ENCODE results near the gene TMEM9. TPM values are rescaled to one million over a fixed set of nuclear protein-coding genes. Genes with fewer than 3 reads are reported as not detected.

TMEM9 gene
- total RNA-seq, 2 experiments from 2014 or later, result 15.7 to 27.2 TPM

DNA sequence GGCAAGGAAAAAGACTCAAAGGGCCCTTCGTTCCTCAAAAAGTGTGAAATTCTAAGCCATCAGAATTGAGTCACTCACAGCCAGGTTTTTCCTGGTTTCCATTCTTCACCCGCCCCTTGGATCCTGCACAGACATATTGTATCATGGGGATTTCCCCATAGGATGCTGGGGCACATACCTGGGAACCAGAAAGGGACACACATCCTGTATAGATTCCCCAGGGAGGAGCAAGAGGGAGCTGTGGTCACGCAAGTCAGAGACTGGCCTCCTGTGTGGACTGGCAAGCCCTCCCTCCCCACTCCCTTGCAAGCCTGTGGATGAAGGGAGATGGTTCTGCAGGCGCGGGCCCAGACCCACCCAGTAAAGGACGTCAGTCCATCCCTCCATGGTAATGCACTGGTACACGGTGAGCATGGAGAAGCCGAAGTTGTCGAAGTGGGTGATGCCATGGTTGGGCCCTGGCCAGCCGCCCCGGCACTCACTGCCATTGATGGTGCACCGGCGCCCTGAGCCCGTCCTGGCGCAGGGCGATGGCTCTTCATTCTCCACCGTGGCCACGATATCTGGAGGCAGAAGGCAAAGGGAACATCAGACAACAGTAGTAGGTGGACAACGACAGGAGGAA is 65.3 kb downstream of the TMEM9 start:
- DNase-seq (no peak), ATAC-seq (no peak)
- CTCF ChIA-PET, result interaction anchor here (1.9 kb wide), 1 partner anchor 10 kb away, joined by 5 read pairs; no protein-coding TSS in a partner anchor
- POLR2A ChIA-PET, result interaction anchor here (0.5 kb wide), 1 partner anchor 130 kb away, joined by 3 read pairs; no protein-coding TSS in a partner anchor
- Mint-ChIP-seq H3K9me3 (ENCODE audit: low read depth) (no peaks in the 10 kb centered on the region), H3K27ac (no peak overlapping the region), H3K27me3 (no peaks in the 10 kb centered on the region), H3K4me3 (no peak overlapping the region), H3K36me3 (ENCODE audit: low read depth) (no peaks in the 10 kb centered on the region), H3K4me1 (no peaks in the 10 kb centered on the region)
- intact Hi-C loops (cut with DNase I, micrococcal nuclease), result loop anchor here in 1 of 2 experiments (5.0 kb wide), 1 partner anchor 133 kb away; no protein-coding TSS in a partner anchor

DNA sequence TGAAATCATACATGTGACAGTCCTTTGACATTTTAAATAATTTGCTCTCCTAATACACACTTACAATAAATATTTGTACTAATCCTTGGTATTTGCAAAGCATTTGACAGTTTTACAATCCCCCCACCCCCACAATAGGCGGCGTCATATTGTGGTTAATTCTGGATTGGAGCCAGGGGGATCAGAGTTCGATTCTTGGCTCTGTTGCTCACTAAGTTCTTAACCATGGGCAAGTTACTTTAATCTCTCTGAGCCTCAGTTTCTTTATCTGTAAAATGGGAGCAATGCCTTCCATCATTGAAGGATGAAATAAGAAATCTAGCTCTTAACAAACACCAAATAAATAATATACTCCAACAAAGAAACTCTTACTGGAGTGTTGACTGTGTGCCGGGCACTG is 65.9 kb downstream of the TMEM9 start:
- H3K27me3 Mint-ChIP-seq, result no peaks in the 10 kb centered on the region
- no peaks in the 10 kb centered on the region for H3K9me3 Mint-ChIP-seq (ENCODE audit: low read depth)
- no peaks in the 10 kb centered on the region for H3K36me3 Mint-ChIP-seq (ENCODE audit: low read depth)
- no peak for ATAC-seq
- intact Hi-C loops (cut with DNase I, micrococcal nuclease), result loop anchor here in 1 of 2 experiments (5.0 kb wide), 1 partner anchor 134 kb away; no protein-coding TSS in a partner anchor
- no peaks in the 10 kb centered on the region for H3K4me1 Mint-ChIP-seq
- POLR2A ChIA-PET, result interaction anchor here (0.5 kb wide), 1 partner anchor 131 kb away, joined by 3 read pairs; no protein-coding TSS in a partner anchor
- CTCF ChIA-PET, result interaction anchor here (0.6 to 1.9 kb wide), 2 partner anchors 9 to 11 kb away, joined by 4 to 5 read pairs; no protein-coding TSS in a partner anchor
- no peak for DNase-seq
- H3K4me3 Mint-ChIP-seq, result no peak overlapping the region
- no peak overlapping the region for H3K27ac Mint-ChIP-seq

DNA sequence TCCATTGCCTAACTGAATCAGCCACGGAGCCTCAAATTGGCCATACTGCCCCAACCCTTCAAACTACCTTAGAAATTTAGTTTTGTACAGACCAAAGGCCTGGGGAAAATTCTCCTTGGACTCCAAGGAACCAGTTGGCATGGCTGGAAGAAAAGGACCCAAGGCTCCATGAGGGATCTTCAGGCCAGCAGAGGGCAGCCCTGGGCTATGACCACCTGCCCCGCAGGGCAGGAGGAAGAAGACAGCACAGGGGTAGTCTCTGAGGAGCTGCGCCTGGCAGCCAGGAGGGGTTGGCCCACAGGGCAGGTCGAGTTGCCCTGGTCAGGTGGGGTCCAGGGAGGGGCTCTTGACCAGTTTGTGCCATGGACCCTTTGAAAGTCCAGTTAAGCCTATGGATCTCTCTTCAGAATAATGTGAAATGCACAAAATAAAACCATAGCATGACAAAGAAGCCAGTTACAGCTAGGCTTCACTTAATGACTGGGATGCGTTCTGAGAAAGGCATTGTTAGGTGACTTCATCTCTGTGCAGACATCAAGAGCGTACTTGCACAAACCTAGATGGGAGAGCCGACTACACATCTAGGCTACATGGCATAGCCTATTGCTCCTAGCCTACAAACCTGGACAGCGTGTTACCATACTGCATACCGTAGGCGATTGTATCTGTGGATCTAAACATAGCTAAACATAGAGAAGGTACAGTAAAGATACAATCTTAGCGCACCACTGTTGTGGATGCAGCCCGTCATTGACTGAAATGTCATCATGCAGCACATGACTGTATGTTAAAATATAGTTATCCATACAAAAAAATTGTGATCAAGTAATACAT is 68.2 kb downstream of the TMEM9 start:
- peak; percentile 66 for DNase-seq
- intact Hi-C loops (cut with DNase I, micrococcal nuclease), result loop anchor here (1.0 to 5.0 kb wide), 4 partner anchors 28 to 136 kb away; no protein-coding TSS in a partner anchor
- Mint-ChIP-seq H3K27ac (no peak overlapping the region), H3K36me3 (ENCODE audit: low read depth) (no peaks in the 10 kb centered on the region), H3K27me3 (no peaks in the 10 kb centered on the region), H3K4me3 (no peak overlapping the region), H3K4me1 (no peaks in the 10 kb centered on the region), H3K9me3 (ENCODE audit: low read depth) (no peaks in the 10 kb centered on the region)
- ATAC-seq, result peak; percentile 78
- CTCF ChIA-PET, result interaction anchor here (0.7 to 1.9 kb wide), 13 partner anchors 12 to 924 kb away, joined by 3 to 10 read pairs (median 4); no protein-coding TSS in a partner anchor
- POLR2A ChIA-PET, result no interaction called here

Other genes with a start within 250 kb of the TMEM9 start
- 10 to 100 TPM; 62.8 to 67.1 TPM for gene KIF21B, start 130.8 kb downstream of the TMEM9 start, total RNA-seq
- gene CACNA1S, start 42.0 kb downstream of the TMEM9 start, total RNA-seq, result not detected
- gene ASCL5, start 27.3 kb downstream of the TMEM9 start, total RNA-seq, result under 1 TPM in 1 of 2 experiments, not detected in 1; 0.09 TPM
- not detected for gene IGFN1, start 36.4 kb upstream of the TMEM9 start, total RNA-seq
- not detected for gene PKP1, start 129.0 kb upstream of the TMEM9 start, total RNA-seq
- gene TNNT2, start 223.2 kb upstream of the TMEM9 start, total RNA-seq, result not detected
- not detected for gene LAD1, start 244.8 kb upstream of the TMEM9 start, total RNA-seq

Data from activated CD4-positive, alpha-beta T cell treated with anti-CD3 and anti-CD28 coated beads for 36 hours (primary cell).